Endothelial cell of umbilical vein (primary cell): ENCODE measurements around the gene JPH3. TPM values are rescaled to one million over a fixed set of nuclear protein-coding genes. Genes with fewer than 3 reads are reported as not detected.

ENCODE experiments used
- BruUV-seq: library from RNA; stranded (reverse); fragments of 400-500 nt; replicated peaks from 2 replicates; lab custom pipeline; 2021; lab: Mats Ljungman, UMichigan
- CTCF ChIA-PET: fragments of 300-600, 350-600 bp; sonication (Branson Sonifier 250); formaldehyde crosslinking; loops from one replicate; lab custom pipeline; 2021; ENCODE audit warnings: antibody characterized with exemption, inconsistent platforms; lab: Charles Lee
- POLR2A ChIA-PET: fragments of 300-600, 350-600 bp; sonication (Branson Sonifier 250); formaldehyde crosslinking; loops from one replicate; lab custom pipeline; 2021; ENCODE audit warnings: antibody characterized with exemption, inconsistent platforms; lab: Charles Lee
- DNase-seq: peaks from one replicate; pipeline ENCODE4 v3.0.0-alpha.2; 2011; ENCODE audit warnings: low read depth, low spot score
- FAIRE-seq: peaks from 2 replicates; lab custom pipeline; 2011; peaks lifted over from hg19 to GRCh38; lab: Jason Lieb, UNC
- H2AFZ ChIP-seq: 2 replicates; pipeline ENCODE4 v1.6.0; 2012; ENCODE audit warnings: low read depth, low read length, control low read depth, inconsistent platforms
- H3K27ac ChIP-seq: 2 replicates; pipeline ENCODE4 v1.5.1; 2011; ENCODE audit warnings: low read depth, mild to moderate bottlenecking, control low read depth, low read length, moderate library complexity; ENCODE audit not compliant: insufficient read depth
- H3K27me3 ChIP-seq, 2 experiments: 2 replicates each; pipeline versions ENCODE4 v1.6.0 to v1.6.1; 2011; ENCODE audit warnings: low read length in 2 of 2, mixed read lengths in 1 of 2; ENCODE audit not compliant: control insufficient read depth in 2 of 2, insufficient read depth in 2 of 2
- H3K36me3 ChIP-seq, 2 experiments: 2 replicates in 1 of 2; 3 replicates in 1 of 2; pipeline ENCODE4 v1.5.1; 2011; ENCODE audit warnings: low read length in 2 of 2, mild to moderate bottlenecking in 1 of 2, moderate library complexity in 1 of 2; ENCODE audit not compliant: control insufficient read depth in 2 of 2, insufficient read depth in 2 of 2; ENCODE audit errors: extremely low read depth in 1 of 2
- H3K4me1 ChIP-seq: 3 replicates; pipeline ENCODE4 v1.5.1; 2011; ENCODE audit warnings: mild to moderate bottlenecking, low read length; ENCODE audit not compliant: control insufficient read depth, insufficient read depth; ENCODE audit errors: extremely low read depth
- H3K4me2 ChIP-seq: 2 replicates; pipeline ENCODE4 v1.6.1; 2011; ENCODE audit warnings: low read length, control low read depth, mixed read lengths; ENCODE audit not compliant: insufficient read depth
- H3K4me3 ChIP-seq, 3 experiments: fragments of 200-600 bp in 1 of 3; sonication (generic), shearing (Covaris generic) in 1 of 3; replicated peaks in 1 of 3; 2 replicates each; pipeline ENCODE4 v1.5.1; 2011 to 2016; ENCODE audit warnings: control low read depth in 3 of 3, low read length in 3 of 3, mild to moderate bottlenecking in 2 of 3, inconsistent platforms in 1 of 3, low read depth in 1 of 3, moderate library complexity in 1 of 3; ENCODE audit not compliant: insufficient read depth in 1 of 3
- H3K79me2 ChIP-seq: 2 replicates; pipeline ENCODE4 v1.6.0; 2012; ENCODE audit warnings: low read length, inconsistent platforms; ENCODE audit not compliant: control insufficient read depth, insufficient read depth
- H3K9ac ChIP-seq: replicated peaks from 2 replicates; pipeline ENCODE3; 2011; ENCODE audit warnings: low read length, control low read depth; ENCODE audit not compliant: insufficient read depth; ENCODE audit errors: extremely low read depth
- H3K9me1 ChIP-seq: replicated peaks from 3 replicates; pipeline ENCODE4 v1.6.0; 2011; ENCODE audit warnings: mild to moderate bottlenecking, low read length; ENCODE audit not compliant: control insufficient read depth, insufficient read depth; ENCODE audit errors: extremely low read depth
- H3K9me3 ChIP-seq: replicated peaks from 2 replicates; pipeline ENCODE4 v1.5.1; 2012; ENCODE audit warnings: low read length, inconsistent platforms; ENCODE audit not compliant: control insufficient read depth, insufficient read depth
- H4K20me1 ChIP-seq: replicated peaks from 2 replicates; pipeline ENCODE3; 2011; ENCODE audit warnings: mild to moderate bottlenecking, low read length; ENCODE audit not compliant: control insufficient read depth, insufficient read depth; ENCODE audit errors: extremely low read depth
- CTCF ChIP-seq, 2 donors: IDR thresholded peaks; 1 replicate in 1 of 2; 2 replicates in 1 of 2; pipeline ENCODE4 v1.5.1; 2011; ENCODE audit warnings: low read length in 2 of 2, mild to moderate bottlenecking in 2 of 2, moderate library complexity in 2 of 2, control low read depth in 1 of 2, inconsistent platforms in 1 of 2, low read depth in 1 of 2; ENCODE audit not compliant: insufficient read depth in 1 of 2; ENCODE audit errors: extremely low read depth in 1 of 2
- EZH2 ChIP-seq: IDR thresholded peaks from 2 replicates; pipeline ENCODE4 v1.6.1; 2012; ENCODE audit warnings: borderline replicate concordance, low read depth, mild to moderate bottlenecking, moderate library complexity, low read length, inconsistent platforms; ENCODE audit not compliant: severe bottlenecking
- GATA2 ChIP-seq: IDR thresholded peaks from 2 replicates; pipeline ENCODE4 v1.7.0; 2011; ENCODE audit warnings: low read depth, mild to moderate bottlenecking, moderate library complexity, mixed read lengths, low read length; ENCODE audit not compliant: insufficient read length, insufficient read depth
- JUN ChIP-seq: IDR thresholded peaks from 2 replicates; pipeline ENCODE4 v1.6.1; 2011; ENCODE audit warnings: borderline replicate concordance, low read depth; ENCODE audit not compliant: insufficient read length, insufficient read depth
- MYC ChIP-seq: IDR thresholded peaks from one replicate; pipeline ENCODE4 v1.6.1; 2011; ENCODE audit warnings: mild to moderate bottlenecking, low read depth, low read length
- POLR2AphosphoS5 ChIP-seq: IDR thresholded peaks from 2 replicates; pipeline ENCODE4 v1.6.1; 2012; ENCODE audit warnings: low read depth, mild to moderate bottlenecking, control low read depth, low read length, moderate library complexity; ENCODE audit not compliant: insufficient read depth
- dilution Hi-C: fragments of 300-500 bp; cut with MboI; formaldehyde crosslinking; loops from one replicate; pipeline ENCODE4 v1.15.0; 2019; ENCODE audit warnings: low sequenced_read_pairs; ENCODE audit not compliant: extremely low pct_ligation_motif_present
- intact Hi-C: fragments of 100-400 bp; cut with micrococcal nuclease; formaldehyde crosslinking; loops from one replicate; pipeline ENCODE4 v1.10.0; 2022
- polyA plus RNA-seq, 4 experiments: library from polyadenylated mRNA; depleted of rRNA in 3 of 4; stranded (reverse) in 3 of 4; unstranded in 1 of 4; fragments of >200 nt; gene quantifications; 2 replicates each; pipeline versions ENCODE4 v1.2.1 to v1.2.3, GENCODE V29; 2011 to 2012; ENCODE audit warnings: missing spikeins in 1 of 4
- total RNA-seq: library from RNA; stranded (reverse); gene quantifications from 2 replicates; pipeline ENCODE4 v1.2.3, GENCODE V29; 2021

The JPH3 gene
- total and polyA plus RNA-seq, 2 donors (not counting 3 experiments of a cell fraction or from before 2014, with no cell fraction given), result 0.22 to 0.30 TPM

GRCh38 chr16:87654826-87655225, 52.5 kb downstream of the JPH3 start:
- Histone ChIP-seq H3K4me3 (no peak overlapping the region), H3K4me1 (no peaks in the 10 kb centered on the region), H3K36me3 (no peaks in the 10 kb centered on the region), H3K9me3 (no peaks in the 10 kb centered on the region), H3K9me1 (no peaks in the 10 kb centered on the region), H3K27me3 (peaks cover 0 to 3% of the 10 kb centered on the region in 2 experiments), H2AFZ (no peak overlapping the region), H4K20me1 (no peaks in the 10 kb centered on the region), H3K4me2 (no peak overlapping the region), H3K79me2 (no peaks in the 10 kb centered on the region), H3K9ac (no peak overlapping the region), H3K27ac (no peak overlapping the region)
- DNase-seq (no peak), FAIRE-seq (no peak)
- no TSS peak for BruUV-seq
- intact Hi-C loops (no loop called here), dilution Hi-C loops (no loop called here)
- ChIA-PET CTCF (interaction anchor here (2.5 kb wide), 1 partner anchor 18 kb away, joined by 10 read pairs; no protein-coding TSS in a partner anchor), POLR2A (no interaction called here)
- TF ChIP-seq CTCF (IDR thresholded peaks at IDR 0.05; ENCODE audit: extremely low read depth in 1 of 2, insufficient read depth in 1 of 2, low read depth in 1 of 2, low read length in 2 of 2) (no peak), EZH2 (no peak), JUN (no peak), GATA2 (no peak)

- no peak overlapping the region for H3K4me3 ChIP-seq
- POLR2A ChIA-PET, result no interaction called here
- DNase-seq (no peak), FAIRE-seq (no peak)
- H3K4me1 ChIP-seq, result no peaks in the 10 kb centered on the region
- no peaks in the 10 kb centered on the region for H3K9me1 ChIP-seq
- no peak overlapping the region for H3K27ac ChIP-seq
- CTCF ChIA-PET, result no interaction called here
- H3K9me3 ChIP-seq, result no peaks in the 10 kb centered on the region
- dilution Hi-C loops (no loop called here), intact Hi-C loops (no loop called here)
- no peaks in the 10 kb centered on the region for H4K20me1 ChIP-seq
- no peaks in the 10 kb centered on the region for H3K79me2 ChIP-seq
- no peak overlapping the region for H2AFZ ChIP-seq
- no TSS peak for BruUV-seq
- TF ChIP-seq GATA2 (no peak), MYC (no peak), CTCF (IDR thresholded peaks at IDR 0.05; ENCODE audit: extremely low read depth in 1 of 2, insufficient read depth in 1 of 2, low read depth in 1 of 2, low read length in 2 of 2) (no peak), POLR2AphosphoS5 (no peak), JUN (no peak)
- no peaks in the 10 kb centered on the region for H3K36me3 ChIP-seq
- H3K27me3 ChIP-seq, result peaks cover 0 to 3% of the 10 kb centered on the region in 2 experiments
- no peak overlapping the region for H3K9ac ChIP-seq
- H3K4me2 ChIP-seq, result no peak overlapping the region
Measured at GRCh38 chr16:87656328-87656727, 54.0 kb downstream of the JPH3 start.
